Measurements from ENCODE around the gene POLDIP3. TPM values are rescaled to one million over a fixed set of nuclear protein-coding genes. Genes with fewer than 3 reads are reported as not detected.
"Not testable (repeated sequence)": the region's sequence is repeated elsewhere in the genome, so short reads cannot be mapped to it uniquely, and the experiment has no call there.

POLDIP3 gene
- total and polyA plus RNA-seq, 3 experiments from 2014 or later: 78.0 to 82.8 (median 80.0) TPM

DNA sequence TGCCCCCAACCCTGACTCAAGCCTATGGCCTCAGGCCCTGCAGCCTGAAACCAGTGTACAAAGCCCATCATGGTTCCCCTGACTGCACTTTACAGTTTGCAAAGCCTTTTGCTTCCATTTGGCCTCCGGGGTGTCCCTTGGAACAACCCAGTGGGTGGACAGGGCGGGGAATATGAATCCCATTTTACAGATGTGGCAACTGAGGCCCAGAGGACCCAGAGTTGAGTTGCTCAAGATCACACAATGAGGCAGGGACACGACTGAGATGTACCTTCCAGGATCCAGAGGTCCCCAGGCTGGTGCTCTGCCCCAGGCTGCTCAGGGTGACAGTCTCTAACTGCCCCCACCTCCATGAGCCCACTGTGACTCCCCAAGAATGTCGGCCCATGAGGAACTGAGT lies 5.4 kb upstream of the POLDIP3 start:
- CTCF ChIA-PET: interaction anchor here (1.4 kb wide), 1 partner anchor 30 kb away, joined by 3 read pairs; no protein-coding TSS in a partner anchor
- H3K4me1 ChIP-seq (ENCODE audit: insufficient read depth, low read length): peaks cover 7% of the 10 kb centered on the region
- H3K27ac Mint-ChIP-seq: peak overlapping the region in 1 of 8 donors; percentile 11

DNA sequence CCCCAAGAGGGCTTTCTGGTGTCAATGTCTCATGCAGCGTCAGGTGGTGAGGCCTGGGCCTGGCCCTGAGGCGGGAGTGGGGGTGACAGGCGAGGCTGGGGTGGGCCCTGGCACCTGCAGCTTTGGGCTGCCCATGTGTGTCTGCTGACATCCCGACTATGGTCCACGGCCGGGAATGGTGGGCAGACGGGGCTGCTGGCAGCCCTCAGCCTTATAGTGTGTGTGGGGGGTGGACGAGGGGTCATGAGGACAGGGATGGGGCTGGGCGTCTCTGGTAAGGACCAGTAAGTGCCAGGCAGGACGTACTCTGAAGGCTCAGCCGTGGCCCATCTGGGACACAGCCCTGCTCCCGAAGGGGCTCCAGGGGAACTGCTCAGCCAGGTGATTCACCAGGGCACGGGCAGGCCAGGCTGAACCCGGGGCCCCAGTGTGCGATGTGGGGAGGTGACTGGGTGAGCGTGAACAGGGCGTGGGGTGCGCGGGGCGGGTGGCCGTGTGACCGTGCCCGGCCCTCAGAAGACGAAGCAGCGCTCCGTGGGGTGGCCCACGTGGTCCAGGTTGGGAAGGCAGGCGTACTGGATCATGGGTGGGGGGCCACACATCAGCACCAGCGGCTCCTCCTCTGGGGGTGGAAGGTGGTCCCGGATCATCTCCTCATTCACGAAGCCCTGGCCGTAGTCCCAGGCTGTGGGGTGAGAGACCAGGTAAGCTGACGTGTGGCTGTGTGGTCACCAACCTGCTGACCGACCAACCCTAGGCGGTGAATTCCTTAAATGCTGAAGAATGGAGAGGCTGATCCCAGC lies 4.8 kb upstream of the POLDIP3 start:
- Histone ChIP-seq H3K27me3 (ENCODE audit: insufficient read depth, low read length, poor library complexity, severe bottlenecking) (no peaks in the 10 kb centered on the region), H3K4me1 (ENCODE audit: insufficient read depth, low read length) (peaks cover 7% of the 10 kb centered on the region), H3K4me3 (ENCODE audit: low read length) (no peak overlapping the region), H3K36me3 (ENCODE audit: insufficient read depth, low read length) (no peaks in the 10 kb centered on the region), H3K27ac (ENCODE audit: low read depth, low read length) (no peak overlapping the region), H3K9me3 (ENCODE audit: low read length) (no peaks in the 10 kb centered on the region)
- ChIA-PET CTCF (interaction anchor here (0.7 to 1.2 kb wide), 3 partner anchors 460 to 620 kb away, joined by 3 read pairs; no protein-coding TSS in a partner anchor), POLR2A (no interaction called here)
- H3K27ac Mint-ChIP-seq: peak overlapping the region in 1 of 8 donors; percentile 61
- no peak for DNase-seq
- H3K4me1 Mint-ChIP-seq: peaks cover 15 to 24% (median 18%) of the 10 kb centered on the region in 3 donors
- H3K27me3 Mint-ChIP-seq: no peaks in the 10 kb centered on the region
- no peak overlapping the region for H3K4me3 Mint-ChIP-seq
- peaks cover 0 to 43% (median 2%) of the 10 kb centered on the region in 3 donors for H3K36me3 Mint-ChIP-seq
- H3K9me3 Mint-ChIP-seq: no peaks in the 10 kb centered on the region

More for the DNA sequence above, 5.4 kb upstream of the POLDIP3 start:
- no peaks in the 10 kb centered on the region for H3K27me3 ChIP-seq (ENCODE audit: insufficient read depth, low read length, poor library complexity, severe bottlenecking)
- H3K27ac ChIP-seq (ENCODE audit: low read depth, low read length): no peak overlapping the region
- no peaks in the 10 kb centered on the region for H3K27me3 Mint-ChIP-seq
- no peaks in the 10 kb centered on the region for H3K36me3 ChIP-seq (ENCODE audit: insufficient read depth, low read length)
- no peak for DNase-seq
- no peak overlapping the region for H3K4me3 Mint-ChIP-seq
- no peaks in the 10 kb centered on the region for H3K9me3 ChIP-seq (ENCODE audit: low read length)
- POLR2A ChIA-PET: no interaction called here
- no peaks in the 10 kb centered on the region for H3K9me3 Mint-ChIP-seq
- peaks cover 14 to 19% (median 17%) of the 10 kb centered on the region in 3 donors for H3K4me1 Mint-ChIP-seq
- no peak overlapping the region for H3K4me3 ChIP-seq (ENCODE audit: low read length)
- H3K36me3 Mint-ChIP-seq: peaks cover 0 to 40% (median 2%) of the 10 kb centered on the region in 3 donors

DNA sequence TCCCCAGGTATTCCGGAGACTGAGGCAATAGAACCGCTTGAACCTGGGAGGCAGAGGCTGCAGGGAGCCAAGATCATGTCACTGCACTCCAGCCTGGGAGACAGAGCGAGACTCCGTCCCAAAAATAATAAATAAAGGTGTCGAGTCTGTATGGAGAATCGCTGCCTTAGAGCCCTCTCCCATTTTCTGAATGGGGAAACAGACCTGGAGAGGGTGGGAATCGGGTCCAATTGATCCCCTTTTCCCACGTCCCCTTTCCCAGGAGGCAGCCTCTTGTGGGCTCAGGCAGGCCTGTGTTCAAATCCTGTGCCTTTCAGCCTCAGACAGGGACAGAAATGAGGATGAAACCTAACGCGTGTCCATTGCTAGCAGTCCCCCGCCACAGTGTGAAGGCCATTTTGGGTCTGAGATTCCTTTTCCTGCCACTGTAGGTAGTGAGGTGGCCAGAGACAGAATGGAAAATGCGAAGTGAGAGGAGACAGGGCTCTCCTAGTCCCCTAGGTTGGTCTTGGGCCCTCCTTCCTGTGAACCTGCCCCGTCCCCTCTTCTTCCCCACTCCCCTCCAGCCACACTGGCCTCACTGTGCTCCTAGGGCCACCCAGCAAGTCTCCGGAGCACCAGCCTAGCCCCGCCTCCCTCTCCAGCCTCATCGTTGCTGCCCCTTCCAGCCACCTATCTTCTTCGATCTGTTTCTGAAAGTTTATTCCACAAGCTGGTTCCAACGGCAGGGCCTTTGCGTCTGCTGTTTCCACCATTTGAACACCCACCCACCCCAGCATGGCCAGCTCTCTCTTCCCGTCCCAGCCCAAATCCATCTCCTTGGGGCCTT lies 2.7 kb upstream of the POLDIP3 start:
- H3K36me3 ChIP-seq (ENCODE audit: insufficient read depth, low read length): no peaks in the 10 kb centered on the region
- H3K4me3 ChIP-seq (ENCODE audit: low read length): no peak overlapping the region
- Mint-ChIP-seq H3K27me3 (no peaks in the 10 kb centered on the region), H3K36me3 (peaks cover 0 to 39% (median 2%) of the 10 kb centered on the region in 3 donors), H3K4me3 (peak overlapping the region in 3 of 7 donors; percentile 7 to 31 (median 29)), H3K9me3 (no peaks in the 10 kb centered on the region), H3K4me1 (peaks cover 32 to 42% (median 33%) of the 10 kb centered on the region in 3 donors), H3K27ac (peak overlapping the region; percentile 47 to 89 (median 62))
- H3K9me3 ChIP-seq (ENCODE audit: low read length): no peaks in the 10 kb centered on the region
- no peak for DNase-seq
- H3K27me3 ChIP-seq (ENCODE audit: insufficient read depth, low read length, poor library complexity, severe bottlenecking): no peaks in the 10 kb centered on the region
- H3K27ac ChIP-seq (ENCODE audit: low read depth, low read length): no peak overlapping the region
- ChIA-PET POLR2A (no interaction called here), CTCF (no interaction called here)
- H3K4me1 ChIP-seq (ENCODE audit: insufficient read depth, low read length): peaks cover 24% of the 10 kb centered on the region

DNA sequence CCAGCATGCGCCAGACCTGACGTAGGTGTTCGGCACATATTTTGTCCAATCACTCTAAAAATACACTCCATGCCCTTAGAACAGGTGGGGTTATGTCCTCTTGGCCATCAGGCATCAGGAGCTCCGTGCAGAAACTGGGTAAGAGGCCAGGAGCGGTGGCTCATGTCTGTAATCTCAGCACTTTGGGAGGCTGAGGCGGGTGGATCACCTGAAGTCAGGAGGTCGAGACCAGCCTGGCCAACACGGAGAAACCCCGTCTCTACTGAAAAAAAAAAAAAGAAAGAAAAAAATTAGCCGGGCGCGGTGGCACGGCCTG lies 1.1 kb upstream of the POLDIP3 start:
- CTCF ChIA-PET: interaction anchor here (1.5 kb wide), 1 partner anchor 241 kb away, joined by 4 read pairs; the partner anchor contains the start of gene ARFGAP3
- peaks cover 0 to 46% (median 5%) of the 10 kb centered on the region in 3 donors for H3K36me3 Mint-ChIP-seq
- POLR2A ChIA-PET: interaction anchor here (0.7 to 2.8 kb wide), 5 partner anchors 33 to 815 kb away, joined by 3 to 47 read pairs (median 5); partner anchors contain the start of genes CCDC134 and CYB5R3
- H3K27me3 Mint-ChIP-seq; H3K36me3 ChIP-seq (ENCODE audit: insufficient read depth, low read length); H3K9me3 ChIP-seq (ENCODE audit: low read length); H3K27me3 ChIP-seq (ENCODE audit: insufficient read depth, low read length, poor library complexity, severe bottlenecking); H3K9me3 Mint-ChIP-seq; DNase-seq: not testable (repeated sequence)
- H3K4me1 Mint-ChIP-seq: peaks cover 41 to 52% (median 43%) of the 10 kb centered on the region in 3 donors
- Histone ChIP-seq H3K27ac (ENCODE audit: low read depth, low read length) (peak overlapping the region; percentile 99), H3K4me1 (ENCODE audit: insufficient read depth, low read length) (peaks cover 36% of the 10 kb centered on the region), H3K4me3 (ENCODE audit: low read length) (peak overlapping the region; percentile 63)
- peak overlapping the region; percentile 78 to 99 (median 96) for H3K4me3 Mint-ChIP-seq
- peak overlapping the region; percentile 99 to 100 (median 100) for H3K27ac Mint-ChIP-seq

DNA sequence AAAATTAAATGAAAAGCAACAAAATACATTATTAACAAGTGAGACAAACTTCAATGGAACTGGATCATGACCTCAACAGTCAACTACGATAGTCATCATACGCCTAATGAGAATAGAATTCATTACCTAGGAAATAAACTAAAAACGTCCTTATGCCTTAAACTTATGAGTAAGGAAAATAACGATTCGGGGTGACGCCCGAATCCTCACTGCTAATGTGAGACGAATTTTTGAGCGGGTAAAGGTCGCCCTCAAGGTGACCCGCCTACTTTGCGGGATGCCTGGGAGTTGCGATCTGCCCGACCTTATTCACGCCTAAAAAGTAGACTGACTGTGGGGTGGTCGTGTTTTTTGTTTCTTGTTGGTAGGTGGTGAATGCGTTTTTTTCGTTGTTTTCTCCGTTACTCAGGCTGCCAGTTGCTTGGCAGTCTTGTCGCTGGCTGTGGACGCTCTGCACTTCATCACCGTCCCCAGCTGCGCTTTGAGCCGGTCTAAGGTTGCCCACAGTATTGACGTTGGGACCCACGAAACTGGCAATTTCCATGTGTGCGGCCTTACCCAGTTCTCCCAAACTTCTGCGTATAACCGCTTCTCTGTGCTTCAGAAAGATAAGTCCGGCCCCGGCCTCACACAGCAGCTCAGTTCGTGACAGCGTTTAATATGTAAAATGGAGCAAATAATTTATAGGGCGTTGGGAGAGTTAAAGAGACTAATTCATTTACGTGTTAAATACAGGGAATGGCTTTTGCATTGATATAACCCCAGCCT lies 593 bp upstream of the POLDIP3 start:
- Mint-ChIP-seq H3K9me3 (no peaks in the 10 kb centered on the region), H3K27me3 (no peaks in the 10 kb centered on the region), H3K36me3 (peaks cover 0 to 50% (median 5%) of the 10 kb centered on the region in 3 donors), H3K27ac (peak overlapping the region; percentile 99 to 100 (median 100)), H3K4me1 (peaks cover 44 to 58% (median 49%) of the 10 kb centered on the region in 3 donors), H3K4me3 (peak overlapping the region; percentile 78 to 99 (median 96))
- ChIA-PET POLR2A (interaction anchor here (0.6 to 2.8 kb wide), 13 partner anchors 19 to 1391 kb away, joined by 3 to 47 read pairs (median 5); partner anchors contain the start of genes CCDC134, CYB5R3 and NDUFA6), CTCF (interaction anchor here (1.5 kb wide), 1 partner anchor 241 kb away, joined by 4 read pairs; the partner anchor contains the start of gene ARFGAP3)
- no peaks in the 10 kb centered on the region for H3K9me3 ChIP-seq (ENCODE audit: low read length)
- H3K36me3 ChIP-seq (ENCODE audit: insufficient read depth, low read length): peaks cover 4% of the 10 kb centered on the region
- peaks cover 42% of the 10 kb centered on the region for H3K4me1 ChIP-seq (ENCODE audit: insufficient read depth, low read length)
- no peaks in the 10 kb centered on the region for H3K27me3 ChIP-seq (ENCODE audit: insufficient read depth, low read length, poor library complexity, severe bottlenecking)
- peak overlapping the region; percentile 99 for H3K27ac ChIP-seq (ENCODE audit: low read depth, low read length)
- peak overlapping the region; percentile 63 for H3K4me3 ChIP-seq (ENCODE audit: low read length)
- DNase-seq: peak; percentile 72 to 95 (median 90)

DNA sequence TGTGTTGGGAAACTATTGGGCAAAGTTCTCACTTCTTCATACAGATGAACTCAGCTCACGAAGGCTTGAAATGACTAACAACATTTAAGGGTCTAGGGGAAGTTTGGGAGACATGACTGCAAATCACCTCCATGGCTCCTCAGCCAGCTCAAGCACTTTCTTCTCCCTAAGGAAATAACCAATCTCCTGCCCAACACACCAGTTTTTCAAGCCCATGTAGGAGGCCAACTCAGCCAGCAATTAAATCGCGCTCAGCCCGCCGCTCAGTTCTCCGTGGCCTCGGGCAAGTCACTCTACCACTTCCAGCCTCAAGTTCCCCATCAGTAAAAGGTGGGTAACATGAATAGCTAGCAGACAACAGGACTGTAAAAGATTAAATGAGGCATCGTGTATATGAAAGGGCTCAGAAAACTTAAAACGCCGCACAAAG lies 796 bp downstream of the POLDIP3 start:
- CTCF ChIA-PET: interaction anchor here (1.0 kb wide), 1 partner anchor 10 kb away, joined by 3 read pairs; no protein-coding TSS in a partner anchor
- DNase-seq: no peak

DNA sequence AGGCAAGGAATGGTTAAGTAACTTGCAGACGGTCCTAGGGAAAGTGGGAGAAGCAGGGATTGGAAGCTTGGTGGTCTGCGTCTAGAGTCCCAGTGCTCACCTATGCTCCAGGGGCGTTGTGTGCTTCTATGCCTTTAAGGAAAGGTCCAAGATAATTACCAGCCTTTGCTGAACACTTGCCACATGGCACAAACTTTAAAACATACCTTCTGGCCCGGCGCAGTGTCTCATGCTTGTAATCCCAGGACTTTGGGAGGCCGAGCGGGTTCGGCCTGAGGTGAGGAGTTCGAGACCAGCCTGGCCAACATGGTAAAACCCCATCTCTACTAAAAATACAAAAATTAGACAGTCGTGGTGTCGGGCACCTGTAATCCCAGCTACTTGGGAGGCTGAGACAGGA lies 2.3 kb downstream of the POLDIP3 start:
- H3K27ac Mint-ChIP-seq: peak overlapping the region; percentile 47 to 99 (median 78)
- ChIA-PET POLR2A (no interaction called here), CTCF (no interaction called here)
- no peaks in the 10 kb centered on the region for H3K27me3 Mint-ChIP-seq
- Histone ChIP-seq H3K27me3 (ENCODE audit: insufficient read depth, low read length, poor library complexity, severe bottlenecking) (no peaks in the 10 kb centered on the region), H3K36me3 (ENCODE audit: insufficient read depth, low read length) (peaks cover 4% of the 10 kb centered on the region), H3K27ac (ENCODE audit: low read depth, low read length) (no peak overlapping the region), H3K4me3 (ENCODE audit: low read length) (no peak overlapping the region), H3K4me1 (ENCODE audit: insufficient read depth, low read length) (peaks cover 59% of the 10 kb centered on the region), H3K9me3 (ENCODE audit: low read length) (no peaks in the 10 kb centered on the region)
- DNase-seq: no peak
- H3K4me3 Mint-ChIP-seq: peak overlapping the region; percentile 29 to 89 (median 47)
- peaks cover 0 to 60% (median 5%) of the 10 kb centered on the region in 3 donors for H3K36me3 Mint-ChIP-seq
- no peaks in the 10 kb centered on the region for H3K9me3 Mint-ChIP-seq
- peaks cover 53 to 74% (median 70%) of the 10 kb centered on the region in 3 donors for H3K4me1 Mint-ChIP-seq

More for the DNA sequence above, 796 bp downstream of the POLDIP3 start:
- no peaks in the 10 kb centered on the region for H3K9me3 Mint-ChIP-seq
- Histone ChIP-seq H3K9me3 (ENCODE audit: low read length) (no peaks in the 10 kb centered on the region), H3K4me1 (ENCODE audit: insufficient read depth, low read length) (peaks cover 55% of the 10 kb centered on the region), H3K27me3 (ENCODE audit: insufficient read depth, low read length, poor library complexity, severe bottlenecking) (no peaks in the 10 kb centered on the region), H3K4me3 (ENCODE audit: low read length) (peak overlapping the region; percentile 63), H3K27ac (ENCODE audit: low read depth, low read length) (peak overlapping the region; percentile 99), H3K36me3 (ENCODE audit: insufficient read depth, low read length) (peaks cover 4% of the 10 kb centered on the region)
- H3K36me3 Mint-ChIP-seq: peaks cover 0 to 52% (median 5%) of the 10 kb centered on the region in 3 donors
- H3K4me3 Mint-ChIP-seq: peak overlapping the region; percentile 82 to 97 (median 91)
- peaks cover 51 to 71% (median 60%) of the 10 kb centered on the region in 3 donors for H3K4me1 Mint-ChIP-seq
- POLR2A ChIA-PET: interaction anchor here (0.5 to 2.8 kb wide), 5 partner anchors 32 to 574 kb away, joined by 4 to 47 read pairs (median 5); partner anchors contain the start of genes CYB5R3 and NDUFA6
- no peaks in the 10 kb centered on the region for H3K27me3 Mint-ChIP-seq
- H3K27ac Mint-ChIP-seq: peak overlapping the region; percentile 88 to 100 (median 95)

All from CD8-positive, alpha-beta memory T cell (primary cell).